Body of pancreas (tissue), 4 donors: Measurements from ENCODE around the gene EXD2.

Experiments
- CTCF ChIP-seq, 7 experiments: fragments of 450-650 bp in 4 of 7; fragments of 200-600 bp in 3 of 7; sonication (generic) in 3 of 7; IDR thresholded peaks; one replicate each; pipeline ENCODE4 v1.5.1; 2016 to 2019; ENCODE audit warnings: antibody characterized with exemption in 7 of 7
- POLR2A ChIP-seq, 3 donors: fragments of 450-650 bp; IDR thresholded peaks; one replicate each; pipeline ENCODE4 v1.6.1; 2016; ENCODE audit warnings: antibody characterized with exemption in 3 of 3, mild to moderate bottlenecking in 2 of 3

GRCh38 chr14:69247676-69248440 is 56.6 kb downstream of the EXD2 start:
- peak in 1 of 7 experiments; percentile 10 for TF ChIP-seq CTCF (IDR thresholded peaks at IDR 0.05)
- no peak for TF ChIP-seq POLR2A (IDR thresholded peaks at IDR 0.05)
